ENCODE results near the gene PPIG.
"Not testable (repeated sequence)": the region's sequence is repeated elsewhere in the genome, so short reads cannot be mapped to it uniquely, and the experiment has no call there.

PPIG gene

GRCh38 chr2:169596546-169596945, 12.4 kb downstream of the PPIG start:
- not testable (repeated sequence) for DNase-seq

- no peak for DNase-seq
These were observed 14.8 kb downstream of the PPIG start for GRCh38 chr2:169598982-169599381.

- DNase-seq = no peak
These were observed 15.4 kb downstream of the PPIG start for GRCh38 chr2:169599568-169599967.

- DNase-seq = no peak
These were observed 25.1 kb downstream of the PPIG start for GRCh38 chr2:169609264-169609663.

GRCh38 chr2:169613876-169614275, 29.7 kb downstream of the PPIG start:
- no peak for DNase-seq

GRCh38 chr2:169615982-169616381, 31.8 kb downstream of the PPIG start:
- DNase-seq = not testable (repeated sequence)

GRCh38 chr2:169619946-169620345, 35.8 kb downstream of the PPIG start:
- no peak for DNase-seq

GRCh38 chr2:169620509-169620908, 36.4 kb downstream of the PPIG start:
- DNase-seq = no peak

GRCh38 chr2:169623235-169623634, 39.1 kb downstream of the PPIG start:
- DNase-seq = no peak

- no peak for DNase-seq
These were observed 41.6 kb downstream of the PPIG start for GRCh38 chr2:169625781-169626180.

GRCh38 chr2:169636440-169637097, 52.4 kb downstream of the PPIG start:
- no peak for DNase-seq

- no peak for DNase-seq
These were observed 53.5 kb downstream of the PPIG start for GRCh38 chr2:169637620-169638019.

- DNase-seq = no peak
These were observed 56.0 kb downstream of the PPIG start for GRCh38 chr2:169640104-169640503.

- DNase-seq = no peak
These were observed 57.3 kb downstream of the PPIG start for GRCh38 chr2:169641464-169641863.

- DNase-seq = no peak
These were observed 60.0 kb downstream of the PPIG start for GRCh38 chr2:169644173-169644572.

GRCh38 chr2:169647496-169647895, 63.3 kb downstream of the PPIG start:
- DNase-seq = no peak

GRCh38 chr2:169649278-169649677, 65.1 kb downstream of the PPIG start:
- DNase-seq = no peak

- no peak for DNase-seq
These were observed 69.5 kb downstream of the PPIG start for GRCh38 chr2:169653636-169654035.

GRCh38 chr2:169656164-169656563, 72.0 kb downstream of the PPIG start:
- DNase-seq = no peak

- DNase-seq = no peak
These were observed 74.7 kb downstream of the PPIG start for GRCh38 chr2:169658877-169659276.

- no peak for DNase-seq
These were observed 75.2 kb downstream of the PPIG start for GRCh38 chr2:169659320-169659719.

- no peak for DNase-seq
These were observed 77.1 kb downstream of the PPIG start for GRCh38 chr2:169661265-169661664.

GRCh38 chr2:169662744-169663143, 78.6 kb downstream of the PPIG start:
- no peak for DNase-seq

- DNase-seq = no peak
These were observed 79.1 kb downstream of the PPIG start for GRCh38 chr2:169663247-169663646.

GRCh38 chr2:169664600-169664977, 80.4 kb downstream of the PPIG start:
- DNase-seq = no peak

Measured in NCI-H1417 treated with DMSO at 0.1 percent for 48 hours (cell line).